ENCODE data around the gene SRSF8. TPM values are rescaled to one million over a fixed set of nuclear protein-coding genes. Genes with fewer than 3 reads are reported as not detected.

Gene SRSF8
- total RNA-seq, 2 donors from 2014 or later, result 22.7 to 23.9 TPM

- 80 to 91% methylated on average over 3 of the region's 3 CpGs for WGBS, 2 donors
- H3K4me3 ChIP-seq, result no peak overlapping the region
- no peak overlapping the region for H3K27ac ChIP-seq
- intact Hi-C loops (cut with DNase I), result no loop called here
- TF ChIP-seq CTCF (IDR thresholded peaks at IDR 0.05) (no peak), POLR2A (IDR thresholded peaks at IDR 0.05) (no peak)
- no peaks in the 10 kb centered on the region for H3K36me3 ChIP-seq (replicated peaks in 1 of 2; ENCODE audit: insufficient read depth in 1 of 2, low read depth in 2 of 2)
- no peaks in the 10 kb centered on the region for H3K9me3 ChIP-seq
- H3K27me3 ChIP-seq, result no peaks in the 10 kb centered on the region
- ATAC-seq (no peak), DNase-seq (no peak)
- H3K4me1 ChIP-seq, result no peaks in the 10 kb centered on the region
Measured at GRCh38 chr11:95098826-95099225, 32.1 kb downstream of the SRSF8 start.

- H3K27ac ChIP-seq, result no peak overlapping the region
- no peak for DNase-seq
- intact Hi-C loops (cut with DNase I), result no loop called here
- ATAC-seq, result no peak
- 90 to 97% methylated on average over 4 of the region's 4 CpGs for WGBS, 2 donors
- no peaks in the 10 kb centered on the region for H3K27me3 ChIP-seq
- no peaks in the 10 kb centered on the region for H3K36me3 ChIP-seq (replicated peaks in 1 of 2; ENCODE audit: insufficient read depth in 1 of 2, low read depth in 2 of 2)
- TF ChIP-seq POLR2A (IDR thresholded peaks at IDR 0.05), result no peak
- no peak for TF ChIP-seq CTCF (IDR thresholded peaks at IDR 0.05)
- no peaks in the 10 kb centered on the region for H3K4me1 ChIP-seq
- no peak overlapping the region for H3K4me3 ChIP-seq
- no peaks in the 10 kb centered on the region for H3K9me3 ChIP-seq
Measured at GRCh38 chr11:95100191-95100648, 33.5 kb downstream of the SRSF8 start.

GRCh38 chr11:95100856-95101507 lies 34.3 kb downstream of the SRSF8 start:
- intact Hi-C loops (cut with DNase I), result no loop called here
- Histone ChIP-seq H3K4me1 (no peaks in the 10 kb centered on the region), H3K27me3 (no peaks in the 10 kb centered on the region), H3K9me3 (no peaks in the 10 kb centered on the region), H3K27ac (no peak overlapping the region), H3K4me3 (no peak overlapping the region), H3K36me3 (replicated peaks in 1 of 2; ENCODE audit: insufficient read depth in 1 of 2, low read depth in 2 of 2) (no peaks in the 10 kb centered on the region)
- 92 to 96% methylated on average over 6 of the region's 6 CpGs for WGBS, 2 donors
- ATAC-seq (no peak), DNase-seq (no peak)
- no peak for TF ChIP-seq POLR2A (IDR thresholded peaks at IDR 0.05)
- TF ChIP-seq CTCF (IDR thresholded peaks at IDR 0.05), result no peak

- H3K9me3 ChIP-seq, result no peaks in the 10 kb centered on the region
- TF ChIP-seq CTCF (IDR thresholded peaks at IDR 0.05) (no peak), POLR2A (IDR thresholded peaks at IDR 0.05) (no peak)
- H3K27me3 ChIP-seq, result no peaks in the 10 kb centered on the region
- intact Hi-C loops (cut with DNase I), result no loop called here
- H3K4me3 ChIP-seq, result no peak overlapping the region
- DNase-seq (no peak), ATAC-seq (no peak)
- no peaks in the 10 kb centered on the region for H3K36me3 ChIP-seq (replicated peaks in 1 of 2; ENCODE audit: insufficient read depth in 1 of 2, low read depth in 2 of 2)
- WGBS, 2 donors, result 75 to 79% methylated on average over 1 of the region's 1 CpG
- H3K27ac ChIP-seq, result no peak overlapping the region
- H3K4me1 ChIP-seq, result no peaks in the 10 kb centered on the region
Measured at GRCh38 chr11:95101935-95102334, 35.2 kb downstream of the SRSF8 start.

- no peak for TF ChIP-seq POLR2A (IDR thresholded peaks at IDR 0.05)
- intact Hi-C loops (cut with DNase I), result no loop called here
- no peak overlapping the region for H3K4me3 ChIP-seq
- no peaks in the 10 kb centered on the region for H3K27me3 ChIP-seq
- H3K9me3 ChIP-seq, result no peaks in the 10 kb centered on the region
- no peaks in the 10 kb centered on the region for H3K4me1 ChIP-seq
- H3K27ac ChIP-seq, result no peak overlapping the region
- H3K36me3 ChIP-seq (replicated peaks in 1 of 2; ENCODE audit: insufficient read depth in 1 of 2, low read depth in 2 of 2), result no peaks in the 10 kb centered on the region
- DNase-seq (no peak), ATAC-seq (no peak)
- 85 to 92% methylated on average over 2 of the region's 2 CpGs for WGBS, 2 donors
Measured at GRCh38 chr11:95102733-95103132, 36.0 kb downstream of the SRSF8 start.

Data from body of pancreas (tissue), 4 donors.